Ascending aorta (tissue), 2 donors: ENCODE measurements around the gene CALN1. TPM values are rescaled to one million over a fixed set of nuclear protein-coding genes. Genes with fewer than 3 reads are reported as not detected.

Experiments used
- DNase-seq, 2 donors: peaks; one replicate each; pipeline ENCODE4 v3.0.0-alpha.2; 2019; ENCODE audit warnings: low spot score in 2 of 2
- H3K27ac ChIP-seq, 2 donors: fragments of 200-600 bp; sonication (generic); one replicate each; pipeline ENCODE4 v1.5.1; 2016 to 2017; ENCODE audit warnings: mild to moderate bottlenecking in 1 of 2
- H3K27me3 ChIP-seq: fragments of 200-600 bp; sonication (generic); one replicate; pipeline ENCODE4 v1.5.1; 2017
- H3K36me3 ChIP-seq, 2 donors: fragments of 200-600 bp; sonication (generic); one replicate each; pipeline ENCODE4 v1.5.1; 2016
- H3K4me1 ChIP-seq, 2 donors: fragments of 200-600 bp; sonication (generic); one replicate each; pipeline ENCODE4 v1.5.1; 2016 to 2017; ENCODE audit warnings: mild to moderate bottlenecking in 1 of 2
- H3K4me3 ChIP-seq, 2 donors: fragments of 200-600 bp; sonication (generic); one replicate each; pipeline ENCODE4 v1.5.1; 2016 to 2017; ENCODE audit warnings: mild to moderate bottlenecking in 1 of 2
- H3K9me3 ChIP-seq, 2 donors: fragments of 200-600 bp; sonication (generic); one replicate each; pipeline ENCODE4 v1.5.1; 2016
- CTCF ChIP-seq, 3 experiments: fragments of 200-600 bp in 2 of 3; fragments of 450-650 bp in 1 of 3; sonication (generic) in 2 of 3; IDR thresholded peaks; one replicate each; pipeline ENCODE4 v1.5.1; 2016 to 2019; ENCODE audit warnings: antibody characterized with exemption in 3 of 3, mild to moderate bottlenecking in 1 of 3, moderate library complexity in 1 of 3
- intact Hi-C: fragments of 100-400 bp; cut with DNase I; formaldehyde crosslinking; loops from one replicate; pipeline ENCODE4 v1.15.1; 2023
- total RNA-seq: library from RNA; depleted of rRNA; stranded (reverse); fragments of >200 nt; gene quantifications from one replicate; pipeline ENCODE4 v1.1.0, GENCODE V29; 2016

Gene CALN1
- total RNA-seq, 1 donor from 2014 or later, result 1.2 TPM

GRCh38 chr7:72176875-72177274 is 235.3 kb downstream of the CALN1 start:
- no peaks in the 10 kb centered on the region for H3K4me1 ChIP-seq
- H3K36me3 ChIP-seq, result no peaks in the 10 kb centered on the region
- no peaks in the 10 kb centered on the region for H3K27me3 ChIP-seq
- H3K27ac ChIP-seq, result no peak overlapping the region
- H3K4me3 ChIP-seq, result no peak overlapping the region
- H3K9me3 ChIP-seq, result no peaks in the 10 kb centered on the region
- no peak for TF ChIP-seq CTCF (IDR thresholded peaks at IDR 0.05)
- no peak for DNase-seq
- intact Hi-C loops, result no loop called here

GRCh38 chr7:72170475-72170874 is 241.7 kb downstream of the CALN1 start:
- no peak for TF ChIP-seq CTCF (IDR thresholded peaks at IDR 0.05)
- Histone ChIP-seq H3K27me3 (no peaks in the 10 kb centered on the region), H3K36me3 (no peaks in the 10 kb centered on the region), H3K4me1 (no peaks in the 10 kb centered on the region), H3K27ac (no peak overlapping the region), H3K4me3 (no peak overlapping the region), H3K9me3 (peaks cover 0 to under 1% of the 10 kb centered on the region in 2 donors)
- intact Hi-C loops, result no loop called here
- DNase-seq, result no peak

- Histone ChIP-seq H3K9me3 (peaks cover 0 to 20% of the 10 kb centered on the region in 2 donors), H3K4me1 (no peaks in the 10 kb centered on the region), H3K27ac (no peak overlapping the region), H3K27me3 (no peaks in the 10 kb centered on the region), H3K4me3 (no peak overlapping the region), H3K36me3 (no peaks in the 10 kb centered on the region)
- no peak for TF ChIP-seq CTCF (IDR thresholded peaks at IDR 0.05)
- no peak for DNase-seq
- intact Hi-C loops, result no loop called here
These were observed 248.9 kb downstream of the CALN1 start for GRCh38 chr7:72163271-72163670.

GRCh38 chr7:72161534-72161933 is 250.6 kb downstream of the CALN1 start:
- Histone ChIP-seq H3K9me3 (peaks cover 0 to 20% of the 10 kb centered on the region in 2 donors), H3K4me1 (no peaks in the 10 kb centered on the region), H3K36me3 (no peaks in the 10 kb centered on the region), H3K27ac (no peak overlapping the region), H3K27me3 (no peaks in the 10 kb centered on the region), H3K4me3 (no peak overlapping the region)
- no peak for TF ChIP-seq CTCF (IDR thresholded peaks at IDR 0.05)
- DNase-seq, result no peak
- intact Hi-C loops, result no loop called here

- no peak overlapping the region for H3K27ac ChIP-seq
- no peak for TF ChIP-seq CTCF (IDR thresholded peaks at IDR 0.05)
- H3K4me3 ChIP-seq, result no peak overlapping the region
- intact Hi-C loops, result no loop called here
- H3K27me3 ChIP-seq, result no peaks in the 10 kb centered on the region
- H3K4me1 ChIP-seq, result no peaks in the 10 kb centered on the region
- no peaks in the 10 kb centered on the region for H3K36me3 ChIP-seq
- H3K9me3 ChIP-seq, result peaks cover 0 to 15% of the 10 kb centered on the region in 2 donors
- no peak for DNase-seq
These were observed 252.2 kb downstream of the CALN1 start for GRCh38 chr7:72159911-72160310.

GRCh38 chr7:72156671-72157070 is 255.5 kb downstream of the CALN1 start:
- no peaks in the 10 kb centered on the region for H3K9me3 ChIP-seq
- no peak for TF ChIP-seq CTCF (IDR thresholded peaks at IDR 0.05)
- H3K27me3 ChIP-seq, result no peaks in the 10 kb centered on the region
- no peaks in the 10 kb centered on the region for H3K4me1 ChIP-seq
- H3K27ac ChIP-seq, result no peak overlapping the region
- intact Hi-C loops, result no loop called here
- no peak for DNase-seq
- no peaks in the 10 kb centered on the region for H3K36me3 ChIP-seq
- no peak overlapping the region for H3K4me3 ChIP-seq
